T-helper 9 cell (primary cell): ENCODE results near the gene ACTRT3.
A peak's percentile ranks its signal among the peaks of the same experiment; 100 is the strongest.

ENCODE experiments used
- DNase-seq: peaks from one replicate; pipeline ENCODE4 v3.0.0-alpha.2; 2020
- total RNA-seq, 2 donors: gene quantifications; one replicate each; lab custom pipeline; 2026; lab: John Stamatoyannopoulos, UW

ACTRT3 gene
- total RNA-seq: 0 to 0.07 reads per million in 2 donors

DNA sequence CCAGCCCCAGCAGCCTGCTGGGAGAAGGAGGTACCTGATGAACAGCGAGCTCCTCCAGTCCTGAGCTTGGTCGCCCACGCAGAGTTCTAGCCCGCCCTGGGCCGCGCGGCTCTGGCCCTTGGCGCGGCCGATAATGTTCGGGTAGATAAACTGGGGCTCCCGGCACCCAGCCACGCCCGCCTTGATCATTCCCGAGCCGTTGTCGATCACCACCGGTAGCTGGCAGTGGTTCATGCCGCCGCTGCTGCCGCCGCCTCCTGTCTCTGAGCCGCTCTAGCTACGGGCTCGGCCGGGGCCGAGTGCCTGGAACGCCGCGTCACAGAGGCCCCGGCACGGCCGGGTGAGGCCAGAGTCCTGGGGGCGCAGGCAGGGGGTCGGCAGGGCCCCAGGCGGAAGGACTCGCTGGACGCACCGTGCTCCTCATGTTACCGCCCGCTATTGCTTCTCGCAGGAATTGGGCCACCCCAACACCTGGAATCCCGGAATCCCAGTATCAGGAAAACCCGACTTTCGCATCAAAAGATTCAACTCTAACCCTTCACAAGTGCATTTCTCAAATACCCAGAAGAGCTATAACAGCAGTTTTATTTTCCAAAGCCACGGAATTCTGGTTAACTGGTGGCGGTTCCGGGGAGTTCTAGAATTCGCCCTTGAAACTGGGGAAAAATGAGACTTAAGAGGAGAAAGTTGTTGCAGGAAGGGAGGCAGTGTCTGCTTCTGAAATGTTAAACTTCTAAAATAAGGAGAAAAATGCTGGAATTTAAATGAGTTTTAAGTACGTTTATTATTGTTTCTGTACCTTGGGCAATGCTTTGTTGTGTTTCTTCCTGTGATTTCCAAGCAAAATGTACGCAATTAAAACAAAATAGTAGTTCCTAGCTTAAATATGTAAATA, at the start of gene ACTRT3:
Gene ACTRT3, minus strand, starts transcription at position 275 of the 895 bp plus-strand sequence. Its CDS starts 41 bp downstream, at position 234.
- peak; percentile 44 for DNase-seq

DNA sequence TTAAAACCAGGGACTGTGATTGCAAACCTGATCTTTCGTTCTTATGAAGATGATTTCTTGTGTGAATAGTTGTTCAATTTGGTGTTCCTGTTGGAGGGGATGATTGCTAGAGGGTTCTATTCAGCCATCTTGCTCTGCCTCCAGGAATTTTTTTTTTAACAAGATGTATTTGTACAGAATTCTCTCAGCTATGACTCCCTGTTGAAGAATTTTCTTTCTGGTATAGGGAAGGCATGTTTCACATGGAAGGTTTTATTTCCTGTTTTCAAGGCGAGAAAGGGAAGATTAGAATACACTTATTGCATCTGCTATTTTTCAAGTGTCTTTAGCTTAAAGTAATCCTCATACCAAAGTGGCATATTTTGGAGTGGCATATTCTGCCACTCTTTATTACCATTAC, 49.0 kb upstream of the ACTRT3 start:
- DNase-seq: no peak

DNA sequence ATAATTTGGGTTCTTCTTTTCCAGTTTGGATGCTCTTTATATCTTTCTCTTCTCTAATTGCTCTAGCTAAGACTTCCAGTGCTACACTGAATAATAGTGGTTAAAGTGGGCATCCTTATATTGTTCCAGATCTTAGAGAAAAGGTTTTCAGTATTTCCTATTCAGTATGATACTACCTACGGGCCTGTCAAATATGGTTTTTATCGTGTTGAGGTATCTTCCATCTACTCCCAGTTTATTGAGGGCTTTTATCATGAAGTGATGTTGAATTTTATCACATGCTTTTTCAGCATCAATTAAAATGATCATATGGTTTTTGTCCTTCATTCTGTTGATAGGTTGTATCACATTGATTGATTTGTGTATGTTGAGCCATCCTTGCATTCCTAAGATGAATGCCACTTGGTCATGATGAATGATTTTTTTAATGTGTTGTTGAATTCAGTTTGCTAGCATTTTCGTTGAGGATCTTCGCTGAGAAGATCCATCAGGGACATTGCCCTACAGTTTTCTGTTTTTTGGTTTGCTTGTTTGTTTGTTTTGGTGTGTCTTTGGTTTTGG, 46.3 kb upstream of the ACTRT3 start:
- no peak for DNase-seq

DNA sequence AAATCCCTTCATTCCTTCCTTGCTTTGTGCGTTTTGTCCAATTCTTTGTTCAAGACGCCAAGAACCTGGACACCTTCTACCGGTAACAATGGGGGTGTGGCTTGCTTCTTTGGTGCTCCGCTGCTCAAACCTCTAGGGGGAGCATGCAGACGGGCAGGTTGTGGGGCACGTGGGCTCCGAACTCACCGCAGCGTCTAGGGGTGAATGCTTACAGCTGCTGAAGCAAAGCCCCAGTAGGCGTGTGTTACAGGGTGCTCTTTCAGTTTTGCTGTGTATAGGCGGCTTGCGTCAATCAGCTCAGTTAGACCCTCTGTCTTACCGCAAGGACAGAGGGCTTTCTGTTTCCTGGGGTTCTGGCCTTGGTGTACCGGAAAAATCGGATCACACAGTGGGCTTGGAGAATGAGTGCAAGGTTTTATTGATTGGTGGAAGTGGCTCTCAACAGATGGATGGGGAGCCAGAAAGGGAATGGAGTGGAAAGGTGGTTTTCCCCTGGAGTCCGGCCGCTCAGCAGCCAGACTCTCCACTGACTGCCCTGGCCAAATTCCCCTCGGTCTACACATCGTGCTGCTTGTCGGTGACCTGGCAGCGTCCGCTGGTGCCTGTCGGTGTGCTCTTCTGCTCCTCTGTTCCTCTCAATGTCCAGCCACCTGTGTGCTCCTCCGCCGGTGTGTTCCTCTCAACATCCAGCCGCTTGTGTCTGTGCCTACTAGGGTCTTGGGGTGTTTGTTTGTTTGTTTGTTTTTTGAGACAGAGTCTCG, 44.6 kb upstream of the ACTRT3 start:
- DNase-seq: peak; percentile 52

DNA sequence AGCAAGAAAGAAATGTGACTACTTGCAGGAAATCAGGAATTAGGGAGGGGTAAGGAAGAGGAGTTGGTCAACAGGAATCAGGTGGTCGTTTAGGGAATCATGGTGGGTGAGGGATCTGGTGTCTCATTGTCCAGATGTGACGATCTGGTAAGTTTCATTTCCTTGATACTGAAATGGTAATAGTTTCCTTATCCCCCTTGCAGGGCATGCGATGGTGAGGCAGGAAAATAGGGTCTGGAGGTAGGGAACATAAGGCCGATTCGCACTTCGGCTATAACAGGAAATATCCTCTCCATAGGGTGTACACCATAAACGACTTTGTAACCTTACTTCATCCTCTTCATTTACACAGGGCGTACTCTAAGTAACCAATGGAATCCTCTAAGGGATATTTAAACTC, 43.9 kb upstream of the ACTRT3 start:
- DNase-seq: no peak

DNA sequence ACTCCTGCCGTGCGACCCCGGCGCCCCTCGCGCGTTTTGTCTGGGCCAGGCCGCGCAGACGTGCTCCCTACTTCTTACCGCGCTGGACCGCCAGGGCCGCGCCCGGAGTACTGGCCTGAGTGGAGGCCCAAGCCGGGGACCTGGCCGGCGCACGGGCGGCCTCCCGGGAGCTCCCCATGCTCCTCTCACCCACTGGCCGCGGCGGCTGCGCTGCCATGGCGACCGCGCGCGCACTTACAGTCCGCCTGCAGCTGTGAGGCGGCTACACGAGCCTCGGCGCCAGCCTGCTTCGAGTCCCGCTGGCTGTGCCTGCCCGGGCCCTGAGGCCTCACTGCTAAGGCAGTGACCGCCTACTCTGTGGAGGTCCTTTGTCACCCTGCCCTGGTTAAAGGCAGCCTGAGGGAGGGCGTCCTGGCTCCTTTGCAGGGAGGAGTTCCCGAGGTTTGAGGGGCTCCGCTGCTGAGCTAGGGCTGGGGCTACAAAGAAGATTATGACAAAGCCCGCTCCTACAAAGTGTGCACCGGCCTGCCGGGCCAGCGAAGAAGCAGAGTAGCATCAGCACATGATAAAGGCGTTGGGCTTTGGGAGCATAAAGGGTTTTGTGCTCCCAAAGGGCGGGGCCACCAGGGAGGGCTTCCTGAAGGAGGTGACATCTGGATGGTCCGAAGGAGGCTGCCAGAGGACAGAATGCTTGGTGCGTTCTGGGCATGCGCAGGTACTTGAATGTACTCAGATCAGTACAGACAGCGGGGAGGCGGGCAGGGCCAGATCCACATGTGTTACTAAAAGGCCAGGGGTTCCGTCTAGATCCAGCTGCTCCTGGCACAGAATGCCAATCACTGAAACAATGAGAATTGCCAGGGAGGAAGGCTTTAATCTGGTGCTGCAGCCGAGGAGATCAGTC, 43.2 kb upstream of the ACTRT3 start, which contains the start of the genes LRRC34 and LRRIQ4:
Gene LRRC34, minus strand, starts transcription at position 573 of the 904 bp plus-strand sequence. Its CDS starts 356 bp downstream, at position 217.
Gene LRRIQ4, plus strand, starts transcription at position 539 of the 904 bp plus-strand sequence. CDS start 9,052 bp downstream, outside the sequence.
- peak; percentile 41 for DNase-seq

DNA sequence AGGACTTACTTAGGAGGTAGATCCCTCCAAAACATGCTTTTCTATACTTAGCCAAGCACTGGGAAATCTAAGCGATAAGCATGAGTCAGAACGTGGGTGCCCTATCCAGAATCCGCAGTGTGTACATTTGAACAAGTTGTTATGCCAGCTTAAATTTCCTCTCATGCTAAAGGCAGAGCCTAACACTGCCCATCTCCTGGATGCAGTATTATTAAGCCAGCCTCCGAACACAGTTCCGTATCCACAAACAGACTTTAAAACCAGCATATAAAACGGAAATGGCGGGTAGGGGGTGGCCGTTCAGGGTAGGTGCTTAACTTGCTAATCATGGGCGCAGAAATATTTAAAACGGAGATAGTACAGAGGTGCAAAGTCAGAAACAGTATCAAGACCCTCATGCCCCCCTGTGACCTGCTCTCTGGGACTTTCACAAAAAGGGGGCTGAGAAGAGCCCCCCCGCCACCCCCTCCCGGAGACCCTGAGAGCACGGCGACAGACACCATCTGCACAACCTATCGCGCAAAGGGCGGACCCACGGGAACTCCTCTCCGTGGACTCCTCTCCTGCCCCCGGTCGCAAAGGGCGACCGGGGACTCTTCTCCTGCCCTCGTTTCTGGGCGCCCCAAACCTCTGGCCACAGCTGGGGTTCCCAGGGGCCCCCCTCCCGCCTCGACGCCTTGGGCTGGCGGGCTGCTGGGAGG, 42.4 kb upstream of the ACTRT3 start:
- DNase-seq: no peak

DNA sequence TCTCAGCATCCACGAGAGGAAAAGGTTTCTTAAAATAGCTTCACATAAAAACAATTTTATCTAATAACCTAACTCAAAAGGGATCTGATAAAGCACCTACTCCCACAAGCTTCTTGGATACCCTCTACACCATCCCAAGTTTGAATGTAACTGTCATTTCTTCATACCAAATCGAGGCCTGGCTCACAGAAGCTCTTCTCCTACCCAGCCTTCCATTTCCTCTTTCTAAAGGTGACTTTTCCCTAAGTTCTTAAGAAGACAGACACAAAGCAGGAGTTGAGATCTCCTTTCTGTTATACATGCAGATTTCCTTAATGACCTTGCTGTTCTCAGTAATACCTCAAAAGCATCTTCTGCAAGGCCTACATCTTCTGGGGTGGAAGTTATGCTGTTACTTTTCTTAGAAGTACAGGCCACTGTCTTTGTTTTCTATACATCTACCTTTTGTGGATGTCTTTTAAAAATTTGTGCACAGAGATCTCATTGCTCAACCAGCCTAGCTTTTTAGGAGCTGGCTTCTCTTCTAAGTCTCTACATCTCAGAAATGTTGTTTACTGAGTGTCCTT, 40.0 kb upstream of the ACTRT3 start:
- no peak for DNase-seq

DNA sequence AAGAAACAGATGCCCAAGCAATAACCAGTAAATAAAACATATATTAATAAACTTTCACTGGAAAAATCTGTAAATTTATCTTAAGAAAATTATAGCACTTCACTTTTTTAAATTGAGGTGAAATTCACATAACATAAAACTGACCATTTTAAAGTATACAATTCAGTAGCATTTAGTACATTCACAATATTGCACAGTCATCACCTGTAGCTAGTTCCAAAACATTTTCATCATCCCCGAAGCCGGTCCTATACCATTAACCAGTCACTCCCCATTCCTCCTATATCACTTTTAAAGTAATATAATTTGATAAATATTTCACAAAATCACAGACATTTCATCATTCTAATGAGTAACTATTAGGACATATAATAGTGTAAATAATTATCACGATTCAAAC, 35.3 kb upstream of the ACTRT3 start:
- DNase-seq: no peak

DNA sequence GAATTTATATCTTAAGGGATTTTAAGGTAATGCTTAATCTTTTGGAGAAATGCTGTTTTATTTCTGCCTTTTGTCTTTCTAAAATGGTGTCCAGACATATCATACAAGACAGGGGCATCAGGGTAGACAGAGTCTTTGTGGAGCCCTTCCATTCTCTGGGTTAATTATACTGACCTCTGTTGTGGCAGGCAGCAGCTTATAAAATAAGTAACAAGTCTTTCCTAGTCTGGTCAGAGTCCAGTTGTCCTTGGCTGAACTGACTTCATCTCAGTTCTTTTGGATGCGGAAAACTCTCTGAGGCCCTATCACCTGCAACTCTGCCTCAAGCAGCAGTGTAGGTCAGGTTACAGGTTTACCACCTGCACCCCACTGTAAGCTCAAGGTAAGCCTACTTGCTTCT, 23.0 kb upstream of the ACTRT3 start:
- DNase-seq: no peak

DNA sequence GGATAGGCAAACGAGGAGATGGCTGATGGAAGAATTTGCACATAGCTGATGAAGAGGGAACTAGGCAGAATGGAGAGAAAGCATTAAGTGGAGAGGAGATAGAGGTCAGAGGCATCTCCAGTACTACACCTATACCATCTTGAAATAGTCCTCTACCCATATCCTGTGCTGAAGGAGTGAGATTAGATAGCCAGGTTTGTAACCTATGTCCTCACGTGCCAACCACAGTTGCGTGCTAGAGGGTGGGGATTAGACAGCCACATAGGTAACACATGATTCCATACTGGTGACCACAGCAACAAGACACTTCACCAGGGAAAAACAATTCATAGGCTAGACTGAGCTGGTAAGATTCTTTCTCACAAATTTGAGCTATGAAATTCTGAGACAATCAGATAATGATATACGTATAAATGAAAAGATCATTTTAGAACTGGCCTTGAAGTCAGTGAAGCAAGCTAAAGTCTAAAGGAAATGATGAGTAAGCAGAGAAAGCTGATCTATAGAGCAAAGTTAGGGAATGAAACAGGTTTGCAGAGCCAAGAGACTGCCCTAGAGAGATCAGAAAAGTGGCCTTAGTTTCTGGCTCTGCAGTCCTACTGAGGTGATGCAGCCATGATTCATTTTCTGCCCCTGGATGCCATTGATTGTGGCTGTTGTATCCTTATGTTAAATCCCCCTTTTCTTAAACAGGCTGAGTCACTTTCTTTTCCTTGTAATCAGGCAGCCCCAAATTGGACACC, 21.5 kb upstream of the ACTRT3 start:
- no peak for DNase-seq

DNA sequence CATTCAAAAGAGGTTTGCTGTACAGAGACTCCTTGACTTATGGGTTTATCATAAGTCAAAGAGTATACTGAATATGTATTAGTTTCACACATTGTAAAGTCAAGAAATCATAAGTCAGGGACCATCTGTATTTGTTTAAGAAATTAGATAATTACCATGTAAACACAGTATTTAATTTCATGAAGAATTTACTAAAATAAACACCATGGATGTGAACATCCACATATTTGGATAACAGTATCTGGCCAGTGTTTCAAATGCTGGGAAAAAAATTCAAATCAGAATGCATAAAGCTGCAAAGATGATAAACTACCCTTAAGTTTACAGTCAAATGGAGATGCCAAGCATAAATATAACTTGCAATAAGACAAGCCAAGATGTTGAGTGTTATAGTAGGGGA, 20.9 kb upstream of the ACTRT3 start:
- DNase-seq: no peak

DNA sequence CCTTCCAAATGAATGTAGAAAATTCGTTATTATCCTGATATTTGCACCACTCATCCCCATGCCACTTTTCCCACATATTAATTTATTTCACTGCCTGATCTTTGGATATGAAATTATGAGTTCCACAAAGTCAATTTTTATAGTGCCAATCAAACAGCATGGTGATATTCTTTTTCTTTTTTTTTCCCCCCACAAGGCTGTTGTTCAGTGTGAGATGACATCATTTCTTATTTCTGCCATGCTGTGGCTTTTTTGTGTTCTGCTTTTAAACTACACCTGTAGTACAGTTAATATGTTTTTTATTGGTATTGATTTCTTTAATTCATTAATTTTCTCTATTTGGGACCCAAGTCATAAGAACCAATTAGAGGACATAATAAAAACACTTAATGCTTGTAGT, 18.4 kb upstream of the ACTRT3 start:
- no peak for DNase-seq

DNA sequence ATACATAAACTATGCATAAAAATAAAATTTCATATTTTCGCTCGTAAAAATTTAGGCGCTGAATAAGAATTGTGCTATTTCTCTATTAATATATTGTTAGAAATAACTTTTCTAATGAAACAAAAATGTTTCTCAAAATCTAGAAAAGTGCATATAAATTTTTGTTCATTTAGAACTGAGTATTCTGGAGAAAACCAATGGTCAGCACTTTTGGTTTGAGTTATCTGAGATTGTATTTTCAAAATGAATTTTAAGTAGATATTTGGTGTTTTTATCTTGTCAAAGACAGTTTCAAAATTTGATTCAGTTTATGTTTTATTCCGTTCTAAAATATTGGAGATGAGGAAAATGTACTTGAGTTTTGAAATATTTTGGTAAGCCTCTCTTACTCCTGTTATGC, 17.8 kb upstream of the ACTRT3 start:
- DNase-seq: no peak

DNA sequence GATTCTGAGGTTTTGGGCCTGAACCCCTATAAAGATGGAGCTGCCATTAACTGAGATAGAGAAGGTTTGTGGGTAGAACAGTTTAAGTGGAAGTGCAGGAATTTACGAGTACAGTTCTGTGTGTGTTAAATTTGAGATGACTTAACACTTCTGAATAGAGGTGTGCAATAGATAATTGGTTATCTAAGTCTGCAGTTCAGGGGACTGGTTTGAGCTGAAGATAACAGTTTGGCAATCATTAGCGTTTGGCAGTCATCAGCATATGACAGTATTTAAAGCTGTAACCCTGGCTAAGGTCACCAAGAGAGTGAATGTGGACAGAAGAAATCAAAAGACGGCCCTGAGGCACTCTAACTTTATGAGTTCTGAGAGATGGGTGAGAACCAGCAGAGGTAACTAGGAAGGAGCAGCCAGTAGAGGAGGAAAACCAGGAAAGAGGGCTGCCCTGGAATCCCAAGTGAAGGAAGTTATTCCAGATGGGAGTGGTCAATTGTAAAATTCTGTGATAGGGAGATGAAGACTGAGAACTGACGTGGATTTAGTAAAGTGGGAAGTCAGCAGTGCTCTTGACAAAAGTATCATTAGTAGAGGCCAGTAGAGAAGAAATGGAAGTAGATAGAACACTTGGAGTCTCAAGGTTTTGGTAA, 12.0 kb upstream of the ACTRT3 start:
- DNase-seq: no peak

DNA sequence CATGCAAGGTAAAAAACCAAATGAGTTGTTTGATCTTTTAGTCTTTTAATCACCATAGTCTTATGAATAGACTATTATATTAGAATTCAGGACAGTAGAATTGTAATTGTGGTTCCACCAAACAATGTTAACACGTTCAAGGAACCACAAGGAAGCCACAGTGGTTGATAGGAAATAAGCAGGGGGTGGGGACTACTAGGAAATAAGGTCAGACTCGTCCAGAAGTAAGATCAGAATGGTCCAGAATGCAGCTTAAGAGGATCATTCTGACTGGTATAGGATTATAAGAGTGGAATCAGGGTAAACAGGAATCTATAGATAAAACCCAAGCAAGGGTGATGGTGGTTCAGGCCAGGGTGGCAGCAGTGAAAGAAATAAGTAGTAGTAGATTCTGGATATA, 11.4 kb upstream of the ACTRT3 start:
- DNase-seq: no peak

DNA sequence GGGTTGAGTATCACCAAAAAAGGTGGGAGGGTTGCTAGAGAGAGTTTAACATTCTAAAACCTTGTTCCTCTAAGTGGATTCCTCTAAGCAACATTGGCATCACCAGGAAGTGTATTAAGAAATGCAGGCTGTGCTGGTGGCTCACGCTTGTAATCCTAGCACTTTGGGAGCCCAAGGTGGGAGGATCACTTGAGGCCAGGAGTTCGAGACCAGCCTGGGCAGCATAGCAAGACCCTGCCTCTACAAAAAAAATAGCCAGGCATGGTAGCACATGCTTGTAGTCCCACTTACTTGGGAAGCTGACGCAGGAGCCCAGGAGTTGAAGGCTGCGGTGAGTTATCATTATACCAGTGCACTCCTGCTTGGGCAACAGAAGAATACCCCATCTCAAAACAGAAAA, 8.5 kb upstream of the ACTRT3 start:
- no peak for DNase-seq

DNA sequence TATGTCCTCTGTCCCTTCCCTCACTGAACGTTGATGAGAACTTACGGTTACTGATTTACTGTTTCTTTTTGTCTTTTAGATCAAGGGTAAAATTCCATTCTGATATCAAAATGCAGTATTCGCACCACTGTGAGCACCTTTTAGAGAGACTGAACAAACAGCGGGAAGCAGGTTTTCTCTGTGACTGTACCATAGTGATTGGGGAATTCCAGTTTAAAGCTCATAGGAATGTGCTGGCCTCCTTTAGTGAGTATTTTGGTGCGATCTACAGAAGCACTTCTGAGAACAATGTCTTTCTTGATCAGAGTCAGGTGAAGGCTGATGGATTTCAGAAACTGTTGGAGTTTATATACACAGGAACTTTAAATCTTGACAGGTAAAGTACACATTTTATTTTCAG, 4.8 kb upstream of the ACTRT3 start:
- DNase-seq: no peak

DNA sequence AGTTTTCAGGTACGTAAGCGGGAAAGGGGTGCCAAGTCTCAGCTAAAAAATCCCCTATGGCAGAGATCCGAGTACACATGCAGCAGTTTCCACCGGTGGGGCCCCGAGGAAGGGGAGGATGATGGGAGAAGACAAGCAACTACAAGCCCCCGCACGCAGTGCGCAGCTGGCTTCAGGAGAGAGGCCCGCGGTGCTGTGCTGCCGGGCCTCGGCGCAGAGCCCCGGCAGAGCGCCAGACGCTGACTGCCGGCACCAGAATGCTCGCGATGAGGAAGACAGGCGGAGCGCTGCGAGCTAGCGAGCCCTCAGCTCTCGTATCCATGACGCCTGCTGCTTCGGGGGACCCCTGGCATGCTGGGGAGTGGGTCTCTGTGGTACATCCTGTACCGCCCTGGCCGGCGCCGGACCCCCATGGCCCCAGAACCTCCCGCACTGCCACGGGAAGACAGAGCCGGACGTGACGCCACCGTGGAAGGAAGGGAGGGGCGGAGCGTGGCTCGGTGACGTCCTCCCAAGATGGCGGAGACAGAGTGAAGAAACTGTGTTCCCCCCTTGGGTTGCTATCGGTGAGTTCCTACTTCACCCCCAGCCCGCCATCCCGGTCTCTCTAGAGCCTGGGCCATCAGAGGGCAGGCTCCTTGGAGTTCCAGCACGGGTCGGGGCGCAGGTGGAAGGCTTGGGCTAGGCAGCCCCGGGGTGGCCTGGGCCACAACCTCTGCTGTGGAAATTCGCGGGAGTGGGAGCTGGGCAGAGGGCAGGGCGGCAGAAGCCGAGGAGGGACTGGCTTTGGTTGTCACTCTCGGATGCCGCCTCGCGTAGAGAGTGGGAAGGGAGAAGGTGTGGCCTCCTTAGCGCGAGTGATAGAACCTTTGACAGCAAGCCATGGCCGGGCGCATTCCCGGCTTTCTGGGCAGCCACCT, 3.8 kb upstream of the ACTRT3 start, which contains the start of gene MYNN:
Gene MYNN, plus strand, starts transcription at position 500 of the 920 bp plus-strand sequence. CDS start 900 bp downstream, outside the sequence.
- peak; percentile 88 for DNase-seq
